Activated naive CD4-positive, alpha-beta T cell treated with anti-CD3 and anti-CD28 coated beads, Interleukin-2, amount 50 U/mL, for 24 hours (primary cell): Measurements from ENCODE around the gene SHISA3.

Experiments used
- H3K27ac Mint-ChIP-seq: one replicate; pipeline ENCODE4 v1.8.0; 2021; ENCODE audit warnings: mild to moderate bottlenecking, mixed read lengths
- H3K27me3 Mint-ChIP-seq: one replicate; pipeline ENCODE4 v1.8.0; 2021; ENCODE audit warnings: mixed read lengths
- H3K36me3 Mint-ChIP-seq: one replicate; pipeline ENCODE4 v1.8.0; 2021; ENCODE audit warnings: mixed read lengths
- H3K4me1 Mint-ChIP-seq: one replicate; pipeline ENCODE4 v1.8.0; 2021; ENCODE audit warnings: mixed read lengths
- H3K4me3 Mint-ChIP-seq: one replicate; pipeline ENCODE4 v1.8.0; 2021; ENCODE audit warnings: mild to moderate bottlenecking, mixed read lengths
- H3K9me3 Mint-ChIP-seq: one replicate; pipeline ENCODE4 v1.8.0; 2021; ENCODE audit warnings: mixed read lengths

SHISA3 gene

DNA sequence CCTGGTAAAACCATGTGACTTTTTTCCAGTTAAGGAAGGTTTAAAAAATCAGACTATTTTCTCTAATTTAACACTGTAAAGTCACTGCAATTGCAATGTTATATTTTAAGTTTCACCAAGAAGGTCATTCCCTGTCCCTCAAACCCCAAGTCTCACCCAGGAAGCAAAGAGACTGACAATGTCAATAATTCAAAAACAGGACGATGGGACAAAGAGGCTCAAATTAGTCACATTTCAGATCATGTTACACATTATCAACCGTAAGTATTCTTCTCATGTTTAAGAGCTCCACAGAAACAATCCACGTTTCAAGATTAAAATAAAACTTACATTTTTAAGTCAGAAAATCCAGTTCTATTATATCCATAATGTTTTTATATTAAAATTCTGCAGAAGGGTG lies 13.2 kb downstream of the SHISA3 start:
- no peak overlapping the region for H3K27ac Mint-ChIP-seq

DNA sequence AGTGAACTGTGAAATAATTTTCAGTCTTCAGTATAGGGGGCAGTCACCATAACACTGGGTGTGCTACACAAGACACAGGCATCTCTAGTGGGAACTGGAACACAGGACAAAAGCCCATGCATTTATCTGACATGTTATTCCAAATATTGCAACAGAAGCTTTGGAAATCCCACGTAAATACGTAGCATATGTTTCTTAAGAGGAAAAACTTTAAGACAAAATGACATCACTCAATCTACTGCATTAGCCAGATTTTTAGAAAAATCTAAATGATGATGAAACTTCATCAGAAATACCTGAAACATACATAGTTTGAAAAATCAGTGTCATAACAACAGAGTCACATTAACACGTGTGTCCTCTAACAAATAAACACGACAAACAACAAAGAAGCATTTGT lies 14.5 kb downstream of the SHISA3 start:
- no peaks in the 10 kb centered on the region for H3K9me3 Mint-ChIP-seq
- H3K36me3 Mint-ChIP-seq: peaks cover 15% of the 10 kb centered on the region
- no peak overlapping the region for H3K4me3 Mint-ChIP-seq
- no peaks in the 10 kb centered on the region for H3K27me3 Mint-ChIP-seq
- no peak overlapping the region for H3K27ac Mint-ChIP-seq
- no peaks in the 10 kb centered on the region for H3K4me1 Mint-ChIP-seq

More for the DNA sequence above, 13.2 kb downstream of the SHISA3 start:
- Mint-ChIP-seq H3K9me3 (no peaks in the 10 kb centered on the region), H3K4me3 (no peak overlapping the region), H3K4me1 (no peaks in the 10 kb centered on the region), H3K36me3 (peaks cover 14% of the 10 kb centered on the region), H3K27me3 (no peaks in the 10 kb centered on the region)

DNA sequence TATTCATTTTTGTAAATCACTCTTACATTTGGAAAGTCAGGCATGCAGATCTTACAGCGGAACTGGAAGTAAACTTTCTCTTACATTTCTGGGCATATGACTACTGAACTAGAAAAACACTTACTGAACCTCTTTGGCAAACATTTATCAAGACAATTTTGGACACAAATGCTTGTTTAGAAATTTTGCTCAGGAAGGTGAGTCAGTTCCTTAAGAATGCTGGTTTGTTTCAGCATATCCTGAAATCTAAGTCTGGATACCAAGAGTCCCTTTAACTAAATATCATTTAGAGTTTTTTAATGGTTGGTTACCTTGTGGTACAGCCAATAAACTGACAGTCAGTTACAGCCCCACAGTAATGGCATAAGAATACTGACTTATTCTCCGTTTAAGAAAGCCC lies 15.0 kb downstream of the SHISA3 start:
- Mint-ChIP-seq H3K4me3 (no peak overlapping the region), H3K9me3 (no peaks in the 10 kb centered on the region), H3K36me3 (peaks cover 15% of the 10 kb centered on the region)

DNA sequence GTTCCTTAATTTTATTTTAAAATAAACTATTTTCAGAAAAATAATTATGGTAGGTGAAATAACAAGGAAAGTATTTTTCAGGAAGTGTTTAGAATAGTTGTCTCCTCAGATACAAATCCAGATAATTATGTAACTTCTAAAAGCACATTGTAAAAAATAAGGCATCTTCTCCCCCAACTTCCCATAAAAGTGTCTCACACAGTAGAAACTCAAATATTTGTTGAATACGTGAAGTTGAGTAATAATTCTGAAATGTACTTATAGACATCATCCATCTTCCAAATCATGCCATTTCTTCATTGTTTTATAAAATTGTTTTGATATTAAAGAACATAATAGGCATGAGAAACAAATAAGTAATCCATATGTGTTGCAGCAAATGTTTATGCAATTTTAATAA lies 18.0 kb downstream of the SHISA3 start:
- Mint-ChIP-seq H3K4me1 (no peaks in the 10 kb centered on the region), H3K27ac (no peak overlapping the region), H3K9me3 (no peaks in the 10 kb centered on the region), H3K4me3 (no peak overlapping the region), H3K36me3 (peaks cover 21% of the 10 kb centered on the region), H3K27me3 (no peaks in the 10 kb centered on the region)

More for the DNA sequence above, 15.0 kb downstream of the SHISA3 start:
- Mint-ChIP-seq H3K27ac (no peak overlapping the region), H3K27me3 (no peaks in the 10 kb centered on the region), H3K4me1 (no peaks in the 10 kb centered on the region)

DNA sequence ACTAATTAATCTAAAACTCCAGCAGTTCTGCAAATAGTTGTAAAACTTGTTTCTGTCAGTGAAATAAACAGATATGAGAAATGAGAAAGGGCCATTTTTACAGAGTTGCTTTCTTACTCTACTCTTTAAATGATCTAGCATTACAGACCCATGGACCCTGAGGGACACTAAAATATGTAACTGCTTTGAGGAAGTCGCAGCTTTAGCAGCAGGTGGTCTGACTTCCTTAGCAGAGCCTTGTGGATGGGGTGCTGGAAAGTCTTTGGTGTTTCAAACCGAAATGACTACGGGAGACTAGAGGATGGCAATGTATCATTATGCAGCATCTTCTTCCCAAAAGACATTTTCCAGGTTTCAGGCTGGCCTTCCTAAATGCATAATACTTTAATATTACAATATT lies 18.7 kb downstream of the SHISA3 start:
- H3K36me3 Mint-ChIP-seq: peaks cover 21% of the 10 kb centered on the region
- H3K27me3 Mint-ChIP-seq: no peaks in the 10 kb centered on the region
- H3K4me1 Mint-ChIP-seq: no peaks in the 10 kb centered on the region
- H3K4me3 Mint-ChIP-seq: no peak overlapping the region
- H3K9me3 Mint-ChIP-seq: no peaks in the 10 kb centered on the region
- H3K27ac Mint-ChIP-seq: no peak overlapping the region

DNA sequence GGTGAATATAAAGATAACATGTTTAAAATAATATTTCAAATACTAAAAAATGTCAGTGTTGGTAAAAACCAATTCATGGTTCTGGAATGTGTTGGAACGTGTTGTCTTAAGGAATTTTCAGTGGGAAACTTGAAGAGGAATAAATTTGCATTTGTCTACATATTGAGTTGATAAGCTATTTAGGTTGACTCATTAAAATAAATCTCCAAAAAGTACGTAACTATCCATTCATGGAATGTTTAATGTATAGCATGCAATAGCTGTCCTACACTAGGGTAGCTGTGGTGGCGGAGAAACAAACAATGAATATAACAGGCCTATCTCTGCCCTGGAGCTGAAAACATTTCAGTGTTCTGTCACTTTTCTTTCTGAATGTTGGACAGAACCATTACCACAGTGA lies 20.3 kb downstream of the SHISA3 start:
- Mint-ChIP-seq H3K27me3 (no peaks in the 10 kb centered on the region), H3K4me1 (no peaks in the 10 kb centered on the region), H3K27ac (no peak overlapping the region), H3K36me3 (peaks cover 29% of the 10 kb centered on the region), H3K4me3 (no peak overlapping the region), H3K9me3 (no peaks in the 10 kb centered on the region)

DNA sequence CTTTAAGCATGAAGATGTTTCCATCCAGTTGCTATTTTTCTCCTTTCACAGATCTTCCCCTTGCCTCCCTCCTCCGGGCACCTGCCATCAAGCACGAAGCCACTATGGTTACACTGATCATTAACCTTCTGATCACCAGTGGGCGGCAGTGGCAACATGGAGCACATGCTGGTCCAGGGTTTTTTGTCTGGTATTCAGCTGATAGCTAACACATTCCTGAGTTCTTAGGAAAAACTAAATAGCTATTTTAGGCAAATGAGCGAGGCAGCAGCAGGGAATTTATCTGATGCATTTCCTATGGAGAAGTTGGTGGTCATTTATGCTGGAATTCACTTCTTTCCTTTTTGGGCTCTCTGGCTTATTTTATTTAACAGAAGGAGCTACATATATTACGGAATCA lies 22.9 kb downstream of the SHISA3 start:
- Mint-ChIP-seq H3K4me3 (no peak overlapping the region), H3K27ac (no peak overlapping the region), H3K27me3 (no peaks in the 10 kb centered on the region), H3K36me3 (peaks cover 27% of the 10 kb centered on the region), H3K4me1 (no peaks in the 10 kb centered on the region), H3K9me3 (no peaks in the 10 kb centered on the region)

DNA sequence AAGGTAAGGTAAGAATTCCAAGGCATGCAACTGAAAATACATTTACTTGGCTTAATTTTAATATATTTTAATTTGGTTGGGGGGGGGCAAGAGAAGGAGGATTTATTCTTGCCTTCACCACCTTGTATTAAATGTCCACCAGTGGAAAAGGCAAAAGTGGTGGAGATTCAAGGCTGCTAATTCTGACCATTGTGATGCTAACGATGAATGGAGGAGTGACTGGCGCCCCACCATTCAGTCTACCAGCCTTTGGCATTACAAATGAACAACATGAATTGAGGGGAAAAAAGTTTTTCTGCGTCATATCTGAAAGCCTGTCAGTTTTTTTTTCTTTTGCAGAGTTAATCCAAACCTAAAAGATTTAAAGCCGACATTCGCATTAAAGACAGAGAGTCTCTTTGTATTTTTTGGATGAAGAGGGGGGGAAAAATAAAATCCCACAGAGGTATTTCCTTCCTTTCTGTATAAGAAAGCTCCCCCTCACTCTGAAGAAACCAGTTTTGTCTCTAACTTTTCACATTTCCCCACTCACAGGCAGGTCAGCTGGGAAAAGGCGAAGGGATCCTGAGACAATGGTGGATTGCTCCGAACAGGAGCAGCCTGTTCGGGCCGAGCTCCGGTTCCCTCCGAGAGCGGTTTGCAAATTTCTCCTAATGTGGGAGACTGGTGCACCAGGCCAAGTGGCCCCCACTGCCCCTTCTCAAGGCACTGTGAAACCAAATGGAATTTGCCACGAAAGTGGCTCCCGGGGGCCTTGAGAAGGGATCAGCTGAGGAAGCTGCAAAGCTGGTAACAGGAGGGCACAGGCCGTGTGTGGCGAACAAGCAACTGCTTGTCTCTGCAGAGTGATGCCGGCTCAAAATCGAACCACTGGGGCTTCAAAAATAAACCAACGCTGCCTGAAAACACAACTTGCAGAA lies 28.1 kb downstream of the SHISA3 start:
- Mint-ChIP-seq H3K4me3 (no peak overlapping the region), H3K27ac (no peak overlapping the region), H3K36me3 (peaks cover 21% of the 10 kb centered on the region), H3K4me1 (no peaks in the 10 kb centered on the region), H3K27me3 (no peaks in the 10 kb centered on the region), H3K9me3 (no peaks in the 10 kb centered on the region)

DNA sequence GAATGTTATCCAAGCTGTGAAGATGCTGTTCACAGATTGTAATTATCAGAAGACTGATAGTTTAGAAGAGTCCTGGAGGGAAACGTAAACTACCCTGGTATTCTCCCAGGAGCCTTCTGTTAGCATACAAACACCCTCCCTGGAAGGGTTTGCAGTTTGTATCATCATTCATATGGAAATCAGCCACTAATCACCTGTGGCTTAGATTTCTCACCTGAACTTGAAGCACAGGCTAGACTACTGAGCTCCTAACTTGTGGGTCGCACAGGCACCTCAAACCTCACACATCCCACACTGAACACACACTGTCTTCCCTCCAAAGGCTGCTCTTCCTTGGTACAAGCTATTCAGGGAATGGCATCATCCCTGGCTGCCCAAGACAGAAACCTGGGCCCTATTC lies 30.7 kb downstream of the SHISA3 start:
- H3K36me3 Mint-ChIP-seq: peaks cover 18% of the 10 kb centered on the region

DNA sequence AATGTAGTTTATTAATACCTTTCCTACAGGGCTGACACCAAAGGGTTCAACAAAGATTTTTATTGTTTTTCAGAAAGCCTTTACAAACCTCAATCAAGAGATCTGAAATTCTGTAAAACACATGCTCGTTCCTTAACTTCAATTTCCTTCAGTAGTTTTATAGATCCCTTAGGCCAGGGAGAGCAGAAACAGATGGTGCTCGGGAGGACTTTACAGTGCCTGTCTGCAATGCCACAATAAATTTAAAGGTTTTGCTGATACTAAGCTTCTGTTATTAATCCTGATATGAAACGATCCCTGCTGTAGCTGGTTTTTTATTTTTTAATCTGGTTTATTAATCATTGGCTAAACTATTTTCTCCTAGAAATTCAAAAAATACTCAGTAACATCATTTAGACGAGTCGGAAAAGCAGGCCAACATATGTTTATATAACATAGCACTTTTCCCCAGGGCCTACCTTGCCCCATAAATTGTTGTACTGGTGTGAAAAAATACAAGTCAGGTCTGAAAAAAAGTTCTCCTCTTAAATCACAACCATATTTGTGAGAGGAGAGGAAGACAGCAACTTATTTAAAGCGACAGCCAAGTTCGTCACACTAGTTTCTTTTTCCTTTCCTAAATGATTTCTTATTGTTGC lies 39.8 kb downstream of the SHISA3 start:
- Mint-ChIP-seq H3K36me3 (peaks cover 40% of the 10 kb centered on the region), H3K27ac (no peak overlapping the region), H3K9me3 (no peaks in the 10 kb centered on the region), H3K4me1 (no peaks in the 10 kb centered on the region), H3K4me3 (no peak overlapping the region), H3K27me3 (no peaks in the 10 kb centered on the region)

More for the DNA sequence above, 30.7 kb downstream of the SHISA3 start:
- no peaks in the 10 kb centered on the region for H3K4me1 Mint-ChIP-seq
- H3K27ac Mint-ChIP-seq: no peak overlapping the region
- H3K4me3 Mint-ChIP-seq: no peak overlapping the region
- H3K9me3 Mint-ChIP-seq: no peaks in the 10 kb centered on the region
- no peaks in the 10 kb centered on the region for H3K27me3 Mint-ChIP-seq

DNA sequence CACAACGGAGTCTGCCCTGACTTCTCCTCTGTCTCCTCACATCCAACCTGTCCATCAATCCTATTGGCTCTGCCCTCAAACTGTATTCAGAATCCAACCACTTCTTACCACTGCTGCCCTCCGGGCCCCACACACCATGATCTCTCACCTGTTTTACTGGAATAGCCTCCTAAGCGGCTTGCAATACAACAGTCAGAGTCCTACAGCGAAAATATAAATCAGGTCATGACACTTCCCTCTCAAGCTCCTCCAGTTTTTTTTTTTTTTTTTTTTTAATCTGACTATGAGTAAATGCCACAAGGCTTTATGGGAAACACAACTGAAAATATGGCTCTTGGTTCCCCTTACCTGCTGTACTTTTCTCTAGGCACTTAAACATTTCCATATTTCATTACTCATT lies 42.8 kb downstream of the SHISA3 start:
- Mint-ChIP-seq H3K4me3 (no peak overlapping the region), H3K27ac (no peak overlapping the region), H3K4me1 (no peaks in the 10 kb centered on the region), H3K36me3 (peaks cover 39% of the 10 kb centered on the region), H3K27me3 (no peaks in the 10 kb centered on the region), H3K9me3 (no peaks in the 10 kb centered on the region)

DNA sequence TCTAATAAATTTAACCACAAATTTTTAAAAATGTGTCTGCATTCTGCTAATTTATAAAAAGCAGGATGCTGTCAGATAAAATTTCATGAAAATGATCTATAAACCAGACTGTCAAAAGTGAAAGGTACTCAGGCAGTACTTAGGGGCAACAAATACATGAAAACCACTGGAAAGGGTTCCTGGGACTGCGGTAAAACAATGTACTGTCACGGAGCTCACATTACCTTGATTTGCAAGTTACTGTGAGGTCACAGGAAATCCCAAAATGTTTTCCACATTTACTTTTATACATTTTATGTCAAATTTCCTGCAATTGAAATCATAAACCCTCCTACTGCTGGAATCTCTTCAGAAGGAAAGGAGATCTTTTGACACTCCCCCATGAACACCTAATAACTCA lies 45.3 kb downstream of the SHISA3 start:
- Mint-ChIP-seq H3K9me3 (no peaks in the 10 kb centered on the region), H3K4me1 (no peaks in the 10 kb centered on the region), H3K4me3 (no peak overlapping the region), H3K27me3 (no peaks in the 10 kb centered on the region), H3K36me3 (peaks cover 29% of the 10 kb centered on the region), H3K27ac (no peak overlapping the region)

DNA sequence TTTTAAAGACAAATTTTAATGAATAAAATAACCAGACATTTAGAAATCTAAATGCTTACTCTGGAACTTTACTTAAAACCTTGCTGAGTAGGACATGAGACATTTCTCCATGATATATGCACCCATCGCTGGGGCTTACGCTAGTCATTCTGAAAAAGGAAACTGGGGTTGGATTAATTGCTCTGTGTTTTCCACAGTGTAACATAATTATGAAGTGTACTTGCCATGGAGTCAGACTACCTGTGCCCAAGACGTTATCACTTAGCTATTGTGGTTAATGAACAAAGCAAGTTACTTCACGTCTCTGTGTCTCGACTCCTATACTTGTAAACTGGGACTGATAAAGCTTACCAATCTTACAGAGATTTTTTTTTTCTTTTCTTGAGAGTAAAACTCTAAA lies 47.8 kb downstream of the SHISA3 start:
- Mint-ChIP-seq H3K27ac (no peak overlapping the region), H3K36me3 (peaks cover 24% of the 10 kb centered on the region), H3K27me3 (no peaks in the 10 kb centered on the region), H3K4me1 (no peaks in the 10 kb centered on the region), H3K9me3 (no peaks in the 10 kb centered on the region), H3K4me3 (no peak overlapping the region)

DNA sequence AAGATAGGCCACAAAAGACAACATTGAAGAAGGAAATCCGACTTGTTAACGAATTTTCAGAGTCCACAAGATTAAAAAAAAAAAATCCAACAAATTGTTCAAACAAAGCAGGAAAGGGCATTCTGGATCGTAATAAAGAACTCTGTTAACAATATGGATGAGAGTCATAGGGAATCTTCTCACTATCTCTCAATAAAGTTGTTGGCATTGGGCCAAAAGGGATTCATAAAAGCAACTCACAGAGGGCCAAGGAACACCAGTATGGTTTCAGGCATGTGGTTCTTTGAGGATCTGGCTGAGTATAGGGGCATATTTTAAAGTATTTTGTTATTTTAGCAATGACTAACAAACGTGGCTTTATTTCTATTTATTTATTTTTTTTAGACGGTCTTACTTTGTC lies 49.5 kb downstream of the SHISA3 start:
- no peaks in the 10 kb centered on the region for H3K4me1 Mint-ChIP-seq
- no peaks in the 10 kb centered on the region for H3K27me3 Mint-ChIP-seq
- H3K36me3 Mint-ChIP-seq: peaks cover 37% of the 10 kb centered on the region
- no peak overlapping the region for H3K27ac Mint-ChIP-seq
- H3K9me3 Mint-ChIP-seq: no peaks in the 10 kb centered on the region
- no peak overlapping the region for H3K4me3 Mint-ChIP-seq
